Right lobe of liver (tissue), 6 donors: ENCODE data around the gene NME2. TPM values are rescaled to one million over a fixed set of nuclear protein-coding genes. Genes with fewer than 3 reads are reported as not detected.

ENCODE experiments used
- ATAC-seq, 4 donors: fragments of 200-7000 bp; cut with Tn5 transposase; one replicate each; pipeline ENCODE4 v1.9.1; 2020; ENCODE audit warnings: mild to moderate bottlenecking in 4 of 4, moderate library complexity in 4 of 4
- DNase-seq, 3 donors: peaks; one replicate each; pipeline ENCODE4 v3.0.0-alpha.2; 2020
- H3K27ac ChIP-seq, 3 donors: fragments of 200-600 bp; one replicate each; pipeline ENCODE4 v1.8.0; 2022
- H3K27me3 ChIP-seq, 2 donors: fragments of 200-600 bp; one replicate each; pipeline ENCODE4 v1.8.0; 2022
- H3K36me3 ChIP-seq, 4 donors: fragments of 200-600 bp; sonication (generic) in 1 of 4; one replicate each; pipeline versions ENCODE4 v1.5.1 to v1.8.0; 2017 to 2022; ENCODE audit warnings: control low read depth in 1 of 4
- H3K4me1 ChIP-seq, 4 donors: fragments of 200-600 bp; sonication (generic) in 1 of 4; one replicate each; pipeline versions ENCODE4 v1.5.1 to v1.8.0; 2017 to 2022; ENCODE audit warnings: control low read depth in 1 of 4
- H3K4me3 ChIP-seq, 3 donors: fragments of 200-600 bp; one replicate each; pipeline ENCODE4 v1.8.0; 2022
- H3K9me3 ChIP-seq, 4 donors: fragments of 200-600 bp; sonication (generic) in 1 of 4; one replicate each; pipeline versions ENCODE4 v1.5.1 to v1.8.0; 2017 to 2022; ENCODE audit warnings: control low read depth in 1 of 4
- CTCF ChIP-seq, 4 donors: fragments of 200-600 bp in 3 of 4; fragments of 450-650 bp in 1 of 4; IDR thresholded peaks; one replicate each; pipeline versions ENCODE4 v1.5.1 to v1.8.0; 2016 to 2022; ENCODE audit warnings: antibody characterized with exemption in 4 of 4, mild to moderate bottlenecking in 2 of 4
- POLR2A ChIP-seq: fragments of 450-650 bp; IDR thresholded peaks from one replicate; pipeline ENCODE4 v1.6.1; 2017; ENCODE audit warnings: antibody characterized with exemption, mild to moderate bottlenecking
- WGBS: methylation state at CpG from one replicate; pipeline ENCODE4 v1.1.6; 2018; ENCODE audit warnings: low coverage, low lambda C conversion rate; ENCODE audit not compliant: insufficient coverage; ENCODE audit errors: missing lambda C conversion rate; 5-methylcytosine and 5-hydroxymethylcytosine counted together
- intact Hi-C, 2 donors: fragments of 100-400 bp; cut with DNase I; formaldehyde crosslinking; loops; one replicate each; pipeline versions ENCODE4 v1.11.2 to v1.14.1; 2022
- total RNA-seq, 6 experiments: library from RNA; depleted of rRNA in 2 of 6; stranded (reverse); fragments of >200 nt in 2 of 6; fragmentation: NEBNext Ultra II Directional in 3 of 6; extraction: Animal tissue kit (Norgen Biotek cat#: 25700) in 3 of 6; gene quantifications; one replicate each; pipeline versions ENCODE4 v1.1.0 to v1.2.4, GENCODE V29; 2016 to 2023
- donor health status: DM: no; HTN: yes; CAD: no.
- donor health status: DM: no; HTN: no; CAD: no.
- donor health status: DM: no; HTN: no; CAD: no.
- donor health status: DM: no; HTN: yes; CAD: no.
- donor health status: DM: no; HTN: yes; CAD: no.

The NME2 gene
- total RNA-seq, 6 experiments from 2014 or later: 123 to 422 (median 176) TPM

GRCh38 chr17:51221322-51221721 lies 55.1 kb downstream of the NME2 start:
- Histone ChIP-seq H3K36me3 (peaks cover 0 to 46% (median 4%) of the 10 kb centered on the region in 4 donors), H3K9me3 (no peaks in the 10 kb centered on the region), H3K27me3 (no peaks in the 10 kb centered on the region), H3K27ac (no peak overlapping the region), H3K4me1 (peaks cover 0 to 15% (median 0%) of the 10 kb centered on the region in 4 donors), H3K4me3 (no peak overlapping the region)
- intact Hi-C loops: no loop called here
- WGBS: 63% methylated on average over 4 of the region's 4 CpGs
- TF ChIP-seq POLR2A (no peak), CTCF (IDR thresholded peaks at IDR 0.05) (no peak)
- DNase-seq: no peak
- ATAC-seq: peak in 2 of 4 donors; percentile 41 to 74

Other genes starting within 250 kb of the NME2 start
- gene SPAG9, start 45.5 kb upstream of the NME2 start, total RNA-seq: 10 to 100 TPM; 35.2 to 49.7 (median 43.3) TPM
- 10 to 100 TPM; 31.1 to 88.1 (median 47.0) TPM for gene NME1, start 12.9 kb upstream of the NME2 start, total RNA-seq
- gene MBTD1, start 93.6 kb downstream of the NME2 start, total RNA-seq: 1 to 10 TPM; 4.4 to 8.8 (median 7.4) TPM
- 10 to 100 TPM; 12.0 to 15.3 (median 13.7) TPM for gene UTP18, start 94.1 kb downstream of the NME2 start, total RNA-seq